NCI-H187 (cell line): ENCODE results near the gene CRYBB3.
"Not testable (repeated sequence)": the region's sequence is repeated elsewhere in the genome, so short reads cannot be mapped to it uniquely, and the experiment has no call there.

Experiments
- DNase-seq, 2 experiments: peaks; one replicate each; lab custom pipeline; 2025; lab: John Stamatoyannopoulos, UW

CRYBB3 gene

GRCh38 chr22:25174888-25175411 is 24.7 kb upstream of the CRYBB3 start:
- DNase-seq: no peak

GRCh38 chr22:25176175-25176574 is 23.5 kb upstream of the CRYBB3 start:
- DNase-seq: no peak

GRCh38 chr22:25176799-25177198 is 22.9 kb upstream of the CRYBB3 start:
- no peak for DNase-seq

- no peak for DNase-seq
Measured at GRCh38 chr22:25177226-25177625, 22.4 kb upstream of the CRYBB3 start.

GRCh38 chr22:25177895-25178294 is 21.8 kb upstream of the CRYBB3 start:
- no peak for DNase-seq

- DNase-seq: not testable (repeated sequence)
Measured at GRCh38 chr22:25178348-25178747, 21.3 kb upstream of the CRYBB3 start.

GRCh38 chr22:25178869-25179631 is 20.6 kb upstream of the CRYBB3 start:
- DNase-seq: not testable (repeated sequence)

GRCh38 chr22:25182131-25183110 is 17.2 kb upstream of the CRYBB3 start:
- no peak for DNase-seq

- DNase-seq: no peak
Measured at GRCh38 chr22:25183949-25184619, 15.6 kb upstream of the CRYBB3 start.

- DNase-seq: no peak
Measured at GRCh38 chr22:25186140-25186539, 13.5 kb upstream of the CRYBB3 start.

GRCh38 chr22:25187469-25187868 is 12.2 kb upstream of the CRYBB3 start:
- DNase-seq: no peak

- no peak for DNase-seq
Measured at GRCh38 chr22:25192406-25192805, 7.3 kb upstream of the CRYBB3 start.

- no peak for DNase-seq
Measured at GRCh38 chr22:25193130-25193529, 6.5 kb upstream of the CRYBB3 start.

- no peak for DNase-seq
Measured at GRCh38 chr22:25193548-25193947, 6.1 kb upstream of the CRYBB3 start.

GRCh38 chr22:25196326-25196725 is 3.3 kb upstream of the CRYBB3 start:
- no peak for DNase-seq

GRCh38 chr22:25197340-25197739 is 2.3 kb upstream of the CRYBB3 start:
- DNase-seq: no peak

GRCh38 chr22:25200967-25201366 is 1.3 kb downstream of the CRYBB3 start:
- DNase-seq: no peak

GRCh38 chr22:25201557-25202273 is 2.1 kb downstream of the CRYBB3 start:
- no peak for DNase-seq

- DNase-seq: no peak
Measured at GRCh38 chr22:25202290-25202921, 2.7 kb downstream of the CRYBB3 start.

GRCh38 chr22:25203082-25203481 is 3.4 kb downstream of the CRYBB3 start:
- no peak for DNase-seq

GRCh38 chr22:25204547-25204946 is 4.9 kb downstream of the CRYBB3 start:
- DNase-seq: not testable (repeated sequence)
